Activated CD4-positive, alpha-beta T cell treated with anti-CD3 and anti-CD28 coated beads for 24 hours (primary cell): ENCODE results near the gene HOXA4.

Experiments
- DNase-seq, 2 donors: peaks; one replicate each; pipeline ENCODE4 v3.0.0-alpha.2; 2020; ENCODE audit warnings: low read depth in 2 of 2

The HOXA4 gene

GRCh38 chr7:27158436-27159265 lies 28.1 kb upstream of the HOXA4 start:
- no peak for DNase-seq

- DNase-seq = no peak
These were observed 27.3 kb upstream of the HOXA4 start for GRCh38 chr7:27157702-27158431.

- DNase-seq = no peak
These were observed 26.6 kb upstream of the HOXA4 start for GRCh38 chr7:27156916-27157701.

- DNase-seq = no peak
These were observed 25.9 kb upstream of the HOXA4 start, which contains the start of gene HOXA7 for GRCh38 chr7:27156508-27156898. Gene HOXA7, minus strand, starts transcription at chr7:27156675. Its CDS starts 130 bp downstream, at chr7:27156545.

GRCh38 chr7:27155816-27156507 lies 25.4 kb upstream of the HOXA4 start:
- no peak for DNase-seq

GRCh38 chr7:27154901-27155815 lies 24.6 kb upstream of the HOXA4 start:
- no peak for DNase-seq

- DNase-seq = no peak
These were observed 23.8 kb upstream of the HOXA4 start for GRCh38 chr7:27154369-27154768.

GRCh38 chr7:27153526-27153925 lies 23.0 kb upstream of the HOXA4 start:
- DNase-seq = no peak

- DNase-seq = no peak
These were observed 22.4 kb upstream of the HOXA4 start for GRCh38 chr7:27152816-27153442.

- DNase-seq = no peak
These were observed 21.6 kb upstream of the HOXA4 start, which contains the start of gene HOXA3 for GRCh38 chr7:27151931-27152815. Gene HOXA3, minus strand, starts transcription at chr7:27152583. Its CDS starts 41,943 bp downstream, at chr7:27110640.

GRCh38 chr7:27151341-27151930 lies 20.9 kb upstream of the HOXA4 start:
- no peak for DNase-seq

GRCh38 chr7:27150568-27151340 lies 20.2 kb upstream of the HOXA4 start:
- peak; percentile 41 to 55 for DNase-seq

GRCh38 chr7:27149842-27150567 lies 19.4 kb upstream of the HOXA4 start:
- no peak for DNase-seq

- no peak for DNase-seq
These were observed 18.4 kb upstream of the HOXA4 start for GRCh38 chr7:27148756-27149641.

GRCh38 chr7:27148031-27148755 lies 17.6 kb upstream of the HOXA4 start:
- DNase-seq = no peak
